Mesenchymal stem cell (in vitro differentiated cells and primary cell): ENCODE measurements around the gene TIAM2.

ENCODE experiments used
- DNase-seq: peaks from one replicate; pipeline ENCODE4 v3.0.0-alpha.2; 2013
- H2AFZ ChIP-seq: one replicate; pipeline ENCODE4 v1.6.1; 2013; ENCODE audit warnings: low read depth, mild to moderate bottlenecking, control low read depth, inconsistent platforms, low read length, moderate library complexity
- H2AK5ac ChIP-seq: 2 replicates; pipeline ENCODE4 v1.6.1; 2013; ENCODE audit warnings: low read length, moderate library complexity, mild to moderate bottlenecking, inconsistent platforms; ENCODE audit not compliant: severe bottlenecking
- H2BK120ac ChIP-seq: one replicate; pipeline ENCODE4 v1.6.1; 2013; ENCODE audit warnings: low read depth, mild to moderate bottlenecking, inconsistent platforms, low read length, moderate library complexity
- H2BK12ac ChIP-seq, 2 experiments: one replicate each; pipeline ENCODE4 v1.6.1; 2013; ENCODE audit warnings: inconsistent platforms in 2 of 2, low read length in 2 of 2, mild to moderate bottlenecking in 2 of 2, moderate library complexity in 2 of 2, control low read depth in 1 of 2
- H2BK15ac ChIP-seq: one replicate; pipeline ENCODE4 v1.6.1; 2013; ENCODE audit warnings: mild to moderate bottlenecking, low read depth, inconsistent platforms; ENCODE audit not compliant: poor library complexity, severe bottlenecking
- H2BK5ac ChIP-seq: 2 replicates; pipeline ENCODE4 v1.6.1; 2013; ENCODE audit warnings: low read depth, mild to moderate bottlenecking, low read length, control low read depth, inconsistent platforms; ENCODE audit not compliant: poor library complexity, severe bottlenecking
- H3K14ac ChIP-seq, 2 experiments: one replicate each; pipeline ENCODE4 v1.6.1; 2013; ENCODE audit warnings: inconsistent platforms in 2 of 2, low read length in 2 of 2, control low read depth in 1 of 2, mild to moderate bottlenecking in 1 of 2, moderate library complexity in 1 of 2
- H3K18ac ChIP-seq, 2 experiments: one replicate each; pipeline ENCODE4 v1.6.1; 2013; ENCODE audit warnings: inconsistent platforms in 2 of 2, low read length in 2 of 2, control low read depth in 1 of 2, low read depth in 1 of 2, mild to moderate bottlenecking in 1 of 2
- H3K23ac ChIP-seq, 2 experiments: one replicate each; pipeline ENCODE4 v1.6.1; 2013; ENCODE audit warnings: inconsistent platforms in 2 of 2, low read length in 2 of 2, mild to moderate bottlenecking in 2 of 2, moderate library complexity in 2 of 2, control low read depth in 1 of 2
- H3K27ac ChIP-seq: 2 replicates; pipeline ENCODE4 v1.5.1; 2013; ENCODE audit warnings: mild to moderate bottlenecking, moderate library complexity, low read length, control low read depth, inconsistent platforms; ENCODE audit not compliant: poor library complexity, severe bottlenecking
- H3K27me3 ChIP-seq, 2 experiments: 2 replicates each; pipeline versions ENCODE4 v1.6.1 to v1.7.0; 2013; ENCODE audit warnings: low read length in 2 of 2, mild to moderate bottlenecking in 2 of 2, moderate library complexity in 2 of 2, control low read depth in 1 of 2, inconsistent platforms in 1 of 2; ENCODE audit not compliant: control insufficient read depth in 1 of 2, insufficient read depth in 1 of 2
- H3K36me3 ChIP-seq, 2 experiments: 2 replicates each; pipeline versions ENCODE4 v1.6.1 to v1.7.0; 2013; ENCODE audit warnings: low read length in 2 of 2, control low read depth in 1 of 2, inconsistent platforms in 1 of 2, low read depth in 1 of 2, mild to moderate bottlenecking in 1 of 2; ENCODE audit not compliant: insufficient read depth in 2 of 2, control insufficient read depth in 1 of 2
- H3K4ac ChIP-seq, 2 experiments: one replicate each; pipeline ENCODE4 v1.6.1; 2013; ENCODE audit warnings: inconsistent platforms in 2 of 2, low read length in 2 of 2, mild to moderate bottlenecking in 2 of 2, moderate library complexity in 2 of 2, control low read depth in 1 of 2, low read depth in 1 of 2
- H3K4me1 ChIP-seq: 2 replicates; pipeline ENCODE4 v1.6.1; 2013; ENCODE audit warnings: low read depth, low read length, control low read depth; ENCODE audit not compliant: control insufficient read depth, insufficient read depth
- H3K4me2 ChIP-seq: 2 replicates; pipeline ENCODE4 v1.6.1; 2013; ENCODE audit warnings: low read length, mild to moderate bottlenecking, inconsistent platforms; ENCODE audit not compliant: poor library complexity, severe bottlenecking
- H3K4me3 ChIP-seq, 2 experiments: 2 replicates each; pipeline versions ENCODE4 v1.5.1 to v1.7.0; 2013; ENCODE audit warnings: low read length in 2 of 2, mild to moderate bottlenecking in 2 of 2, control low read depth in 1 of 2, low read depth in 1 of 2; ENCODE audit not compliant: insufficient read depth in 1 of 2
- H3K79me1 ChIP-seq: replicated peaks from 2 replicates; pipeline ENCODE4 v1.6.1; 2013; ENCODE audit warnings: mild to moderate bottlenecking, control low read depth, low read length, inconsistent platforms; ENCODE audit not compliant: poor library complexity, severe bottlenecking
- H3K9ac ChIP-seq: 2 replicates; pipeline ENCODE4 v1.7.0; 2013; ENCODE audit warnings: mild to moderate bottlenecking, low read length, moderate library complexity
- H3K9me3 ChIP-seq: 2 replicates; pipeline ENCODE4 v1.7.0; 2013; ENCODE audit warnings: mild to moderate bottlenecking, low read length; ENCODE audit not compliant: control insufficient read depth
- H4K8ac ChIP-seq: one replicate; pipeline ENCODE4 v1.6.1; 2013; ENCODE audit warnings: inconsistent platforms, mild to moderate bottlenecking, low read length, moderate library complexity
- H4K91ac ChIP-seq: one replicate; pipeline ENCODE4 v1.6.1; 2013; ENCODE audit warnings: mild to moderate bottlenecking, low read length, inconsistent platforms
- WGBS: methylation state at CpG from one replicate; pipeline ENCODE4 v1.1.7; 2013; ENCODE audit warnings: mixed read lengths; 5-methylcytosine and 5-hydroxymethylcytosine counted together

TIAM2 gene

GRCh38 chr6:155030148-155030720 is 35.1 kb downstream of the TIAM2 start:
- Histone ChIP-seq H2BK12ac (no peak overlapping the region), H3K23ac (no peak overlapping the region), H4K8ac (no peak overlapping the region), H2AK5ac (no peak overlapping the region), H3K4ac (no peak overlapping the region), H3K9ac (no peak overlapping the region), H3K4me1 (no peaks in the 10 kb centered on the region), H3K14ac (no peak overlapping the region), H2BK5ac (no peak overlapping the region), H3K27ac (no peak overlapping the region), H4K91ac (no peak overlapping the region), H3K79me1 (no peaks in the 10 kb centered on the region), H2AFZ (no peak overlapping the region), H2BK120ac (no peak overlapping the region), H3K18ac (no peak overlapping the region), H3K4me3 (no peak overlapping the region), H3K27me3 (no peaks in the 10 kb centered on the region), H3K36me3 (no peaks in the 10 kb centered on the region), H2BK15ac (no peak overlapping the region), H3K9me3 (no peaks in the 10 kb centered on the region), H3K4me2 (no peak overlapping the region)
- DNase-seq = no peak
- 94% methylated on average over 8 of the region's 8 CpGs for WGBS

DNA sequence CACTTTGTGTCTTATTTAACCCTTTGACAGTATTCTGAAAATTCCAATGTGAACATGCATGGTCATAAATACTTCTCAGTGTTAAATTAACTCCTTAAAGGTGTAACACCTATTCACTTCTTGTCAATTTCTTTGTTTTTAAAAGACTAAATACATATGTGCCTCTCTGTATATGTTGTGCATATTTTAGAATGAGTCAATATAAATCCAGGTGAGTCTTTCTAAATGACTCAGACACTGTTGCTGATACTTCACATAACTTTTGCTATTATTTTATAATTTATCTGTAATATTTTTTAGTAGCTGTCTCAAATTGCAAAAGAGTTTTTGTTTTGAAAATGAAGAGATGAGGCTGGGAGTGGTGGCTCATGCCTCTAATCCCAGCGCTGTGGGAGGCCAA is 36.0 kb downstream of the TIAM2 start:
- H3K4ac ChIP-seq = no peak overlapping the region
- H4K8ac ChIP-seq = no peak overlapping the region
- no peak overlapping the region for H2AFZ ChIP-seq
- DNase-seq = no peak
- no peak overlapping the region for H3K4me3 ChIP-seq
- no peak overlapping the region for H4K91ac ChIP-seq
- no peak overlapping the region for H2BK15ac ChIP-seq
- no peak overlapping the region for H3K9ac ChIP-seq
- H2BK120ac ChIP-seq = no peak overlapping the region
- no peak overlapping the region for H2AK5ac ChIP-seq
- no peak overlapping the region for H3K23ac ChIP-seq
- H2BK12ac ChIP-seq = no peak overlapping the region
- H3K4me2 ChIP-seq = no peak overlapping the region
- no peaks in the 10 kb centered on the region for H3K36me3 ChIP-seq
- no peak overlapping the region for H3K27ac ChIP-seq
- H3K14ac ChIP-seq = no peak overlapping the region
- H3K9me3 ChIP-seq = no peaks in the 10 kb centered on the region
- H3K4me1 ChIP-seq = no peaks in the 10 kb centered on the region
- no peak overlapping the region for H3K18ac ChIP-seq
- H3K79me1 ChIP-seq = no peaks in the 10 kb centered on the region
- H2BK5ac ChIP-seq = no peak overlapping the region
- H3K27me3 ChIP-seq = no peaks in the 10 kb centered on the region
- WGBS = no CpG with 5 or more reads among the region's 1 CpG

DNA sequence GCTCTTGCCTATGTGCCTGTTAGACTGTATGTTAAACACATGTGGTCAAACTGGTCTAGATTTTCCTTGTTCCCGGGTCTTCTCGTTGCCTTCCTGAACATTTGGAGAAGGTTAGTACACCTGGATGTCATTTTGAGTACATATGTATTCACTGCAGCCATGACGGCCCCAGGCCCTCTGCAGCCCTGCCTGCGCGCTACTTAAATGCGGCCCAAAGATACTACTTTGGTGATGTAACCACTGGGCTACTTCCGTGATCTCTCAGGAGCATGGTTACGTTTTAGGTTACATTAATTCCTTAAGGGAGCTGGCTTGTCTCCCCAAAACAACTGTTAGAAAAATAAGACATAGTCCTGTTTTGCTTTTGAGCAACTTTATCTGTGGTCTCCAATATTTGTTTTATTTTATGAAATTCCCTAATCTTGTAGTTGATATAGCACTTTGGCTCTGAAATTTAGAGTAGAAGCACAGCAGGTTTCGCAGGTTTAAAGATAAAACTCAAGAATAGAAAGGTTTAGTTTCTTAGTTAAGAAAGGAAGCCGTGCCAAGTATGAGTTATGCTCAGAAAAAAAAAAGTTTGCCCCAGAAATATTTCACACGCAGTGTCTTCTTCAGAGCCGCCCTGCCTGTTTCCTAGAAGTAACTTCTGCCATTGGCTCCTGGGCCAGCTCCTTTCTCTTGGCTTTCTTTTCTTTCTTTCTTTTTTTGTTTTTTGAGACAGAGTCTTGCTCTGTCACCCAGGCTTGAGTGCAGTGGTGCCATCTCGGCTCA is 38.1 kb downstream of the TIAM2 start:
- Histone ChIP-seq H3K14ac (no peak overlapping the region), H2BK120ac (no peak overlapping the region), H3K9ac (no peak overlapping the region), H2AK5ac (no peak overlapping the region), H3K27ac (no peak overlapping the region), H3K4me3 (no peak overlapping the region), H4K91ac (no peak overlapping the region), H3K4ac (no peak overlapping the region), H2BK5ac (no peak overlapping the region), H3K9me3 (no peaks in the 10 kb centered on the region), H3K79me1 (no peaks in the 10 kb centered on the region), H4K8ac (no peak overlapping the region), H3K23ac (no peak overlapping the region), H3K4me2 (no peak overlapping the region), H2BK15ac (no peak overlapping the region), H3K36me3 (no peaks in the 10 kb centered on the region), H3K27me3 (no peaks in the 10 kb centered on the region), H2AFZ (no peak overlapping the region), H2BK12ac (no peak overlapping the region), H3K4me1 (no peaks in the 10 kb centered on the region), H3K18ac (no peak overlapping the region)
- 94% methylated on average over 13 of the region's 13 CpGs for WGBS
- no peak for DNase-seq

DNA sequence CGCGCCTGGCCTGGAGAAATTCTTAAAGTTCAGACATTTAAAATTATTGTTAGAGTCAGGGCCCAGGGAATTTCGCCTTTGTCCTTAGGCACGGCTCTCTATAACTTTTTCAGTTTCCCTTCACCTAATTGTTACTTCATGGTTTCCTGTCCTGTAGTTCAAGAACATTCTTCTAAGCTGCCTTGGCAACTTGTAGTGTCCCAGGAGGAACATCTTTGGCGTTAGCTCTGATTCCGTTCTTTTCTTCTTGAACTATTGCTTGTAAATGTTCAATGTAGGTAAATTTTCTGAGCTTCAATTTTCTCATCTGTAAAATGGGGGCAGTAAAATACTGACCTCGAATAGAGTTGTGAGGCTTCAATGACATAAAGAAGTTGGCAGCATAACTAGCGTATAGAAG is 41.8 kb downstream of the TIAM2 start:
- Histone ChIP-seq H3K27ac (no peak overlapping the region), H3K18ac (no peak overlapping the region), H3K4ac (no peak overlapping the region), H3K36me3 (no peaks in the 10 kb centered on the region), H3K9me3 (no peaks in the 10 kb centered on the region), H2AK5ac (no peak overlapping the region), H3K9ac (no peak overlapping the region), H3K14ac (no peak overlapping the region), H2BK5ac (no peak overlapping the region), H2AFZ (no peak overlapping the region), H3K27me3 (no peaks in the 10 kb centered on the region), H2BK15ac (no peak overlapping the region), H4K8ac (no peak overlapping the region), H3K4me1 (no peaks in the 10 kb centered on the region), H2BK12ac (no peak overlapping the region), H2BK120ac (no peak overlapping the region), H3K79me1 (no peaks in the 10 kb centered on the region), H3K23ac (no peak overlapping the region), H4K91ac (no peak overlapping the region), H3K4me2 (no peak overlapping the region), H3K4me3 (no peak overlapping the region)
- WGBS = 92% methylated on average over 8 of the region's 8 CpGs
- DNase-seq = no peak
